DOHH2 (cell line): ENCODE measurements around the gene TCEA2.
A peak's percentile ranks its signal among the peaks of the same experiment; 100 is the strongest.

ENCODE experiments used
- CTCF ChIP-seq: fragments of 200-600 bp; sonication (generic); IDR thresholded peaks from one replicate; pipeline ENCODE4 v1.5.1; 2014; ENCODE audit warnings: antibody characterized with exemption, mild to moderate bottlenecking, low read depth, low read length; ENCODE audit not compliant: poor library complexity, severe bottlenecking
- EZH2phosphoT487 ChIP-seq: fragments of 200-600 bp; sonication (generic); IDR thresholded peaks from 2 replicates; pipeline ENCODE4 v1.6.1; 2017; ENCODE audit warnings: borderline replicate concordance, mild to moderate bottlenecking, antibody characterized with exemption, low read length, moderate library complexity, mixed read lengths

GRCh38 chr20:64050261-64051032 lies 12.6 kb upstream of the TCEA2 start:
- TF ChIP-seq CTCF = peak; percentile 34
- no peak for TF ChIP-seq EZH2phosphoT487
